ENCODE results near the gene DPH3.

DNA sequence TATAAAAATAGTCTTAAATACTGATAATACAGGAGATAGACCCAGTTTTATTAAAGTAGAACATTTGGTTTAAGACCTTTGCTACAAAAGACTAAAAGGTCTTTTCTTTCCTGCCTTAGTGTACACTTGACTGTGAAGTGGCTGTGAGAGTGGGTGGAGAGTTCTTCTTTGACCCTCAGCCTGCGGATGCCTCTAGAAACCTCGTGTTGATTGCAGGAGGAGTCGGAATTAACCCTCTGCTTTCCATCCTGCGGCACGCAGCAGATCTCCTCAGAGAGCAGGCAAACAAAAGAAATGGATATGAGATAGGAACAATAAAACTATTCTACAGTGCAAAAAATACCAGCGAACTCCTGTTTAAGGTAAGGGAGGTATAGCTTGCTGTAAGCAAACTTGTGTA is 36.8 kb upstream of the DPH3 start:
- TF ChIP-seq, protein P1, sequence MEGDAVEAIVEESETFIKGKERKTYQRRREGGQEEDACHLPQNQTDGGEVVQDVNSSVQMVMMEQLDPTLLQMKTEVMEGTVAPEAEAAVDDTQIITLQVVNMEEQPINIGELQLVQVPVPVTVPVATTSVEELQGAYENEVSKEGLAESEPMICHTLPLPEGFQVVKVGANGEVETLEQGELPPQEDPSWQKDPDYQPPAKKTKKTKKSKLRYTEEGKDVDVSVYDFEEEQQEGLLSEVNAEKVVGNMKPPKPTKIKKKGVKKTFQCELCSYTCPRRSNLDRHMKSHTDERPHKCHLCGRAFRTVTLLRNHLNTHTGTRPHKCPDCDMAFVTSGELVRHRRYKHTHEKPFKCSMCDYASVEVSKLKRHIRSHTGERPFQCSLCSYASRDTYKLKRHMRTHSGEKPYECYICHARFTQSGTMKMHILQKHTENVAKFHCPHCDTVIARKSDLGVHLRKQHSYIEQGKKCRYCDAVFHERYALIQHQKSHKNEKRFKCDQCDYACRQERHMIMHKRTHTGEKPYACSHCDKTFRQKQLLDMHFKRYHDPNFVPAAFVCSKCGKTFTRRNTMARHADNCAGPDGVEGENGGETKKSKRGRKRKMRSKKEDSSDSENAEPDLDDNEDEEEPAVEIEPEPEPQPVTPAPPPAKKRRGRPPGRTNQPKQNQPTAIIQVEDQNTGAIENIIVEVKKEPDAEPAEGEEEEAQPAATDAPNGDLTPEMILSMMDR (IDR thresholded peaks at IDR 0.05), result no peak
- TF ChIP-seq RFX5 (IDR thresholded peaks at IDR 0.05) (no peak), BHLHE40 (IDR thresholded peaks at IDR 0.05; ENCODE audit: low read depth, low read length) (no peak), POLR2A (IDR thresholded peaks at IDR 0.05; ENCODE audit: low read length) (no peak), MAZ (IDR thresholded peaks at IDR 0.05; ENCODE audit: borderline replicate concordance, low read depth, low read length) (no peak)
- TF ChIP-seq, protein P2, sequence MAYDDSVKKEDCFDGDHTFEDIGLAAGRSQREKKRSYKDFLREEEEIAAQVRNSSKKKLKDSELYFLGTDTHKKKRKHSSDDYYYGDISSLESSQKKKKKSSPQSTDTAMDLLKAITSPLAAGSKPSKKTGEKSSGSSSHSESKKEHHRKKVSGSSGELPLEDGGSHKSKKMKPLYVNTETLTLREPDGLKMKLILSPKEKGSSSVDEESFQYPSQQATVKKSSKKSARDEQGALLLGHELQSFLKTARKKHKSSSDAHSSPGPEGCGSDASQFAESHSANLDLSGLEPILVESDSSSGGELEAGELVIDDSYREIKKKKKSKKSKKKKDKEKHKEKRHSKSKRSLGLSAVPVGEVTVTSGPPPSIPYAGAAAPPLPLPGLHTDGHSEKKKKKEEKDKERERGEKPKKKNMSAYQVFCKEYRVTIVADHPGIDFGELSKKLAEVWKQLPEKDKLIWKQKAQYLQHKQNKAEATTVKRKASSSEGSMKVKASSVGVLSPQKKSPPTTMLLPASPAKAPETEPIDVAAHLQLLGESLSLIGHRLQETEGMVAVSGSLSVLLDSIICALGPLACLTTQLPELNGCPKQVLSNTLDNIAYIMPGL (CRISPR knock-in tag; IDR thresholded peaks at IDR 0.05; ENCODE audit: borderline replicate concordance), result no peak
